GM20000 (cell line): ENCODE results near the gene VCAN.

Source experiments
- DNase-seq: peaks from one replicate; pipeline ENCODE4 v3.0.0; 2012; ENCODE audit warnings: low spot score
- TF ChIP-seq, protein P1 (sequence below): IDR thresholded peaks from 2 replicates; pipeline ENCODE4 v1.5.1; 2012; ENCODE audit warnings: mild to moderate bottlenecking, control low read depth; ENCODE audit errors: extremely low read depth, missing control alignments

VCAN gene

DNA sequence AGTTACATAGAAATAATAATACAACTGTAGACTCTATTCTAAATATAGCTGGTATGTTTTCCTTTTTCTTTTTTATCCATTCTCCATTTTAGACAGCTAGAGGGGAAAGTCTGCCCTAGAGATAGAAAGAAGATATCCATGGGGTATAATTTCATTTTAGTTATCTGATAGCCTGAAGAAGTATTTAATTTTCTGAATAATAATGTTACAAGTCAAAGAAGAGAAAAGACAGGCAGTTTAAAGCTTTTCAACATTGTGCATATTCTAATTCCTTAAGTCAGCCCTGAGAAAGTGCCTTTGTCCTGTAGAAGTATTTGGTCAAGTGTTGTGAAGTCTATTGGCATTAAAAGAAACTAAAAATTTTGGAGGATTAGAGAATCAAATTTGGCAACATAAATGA is 2.5 kb upstream of the VCAN start:
- TF ChIP-seq, protein P1, sequence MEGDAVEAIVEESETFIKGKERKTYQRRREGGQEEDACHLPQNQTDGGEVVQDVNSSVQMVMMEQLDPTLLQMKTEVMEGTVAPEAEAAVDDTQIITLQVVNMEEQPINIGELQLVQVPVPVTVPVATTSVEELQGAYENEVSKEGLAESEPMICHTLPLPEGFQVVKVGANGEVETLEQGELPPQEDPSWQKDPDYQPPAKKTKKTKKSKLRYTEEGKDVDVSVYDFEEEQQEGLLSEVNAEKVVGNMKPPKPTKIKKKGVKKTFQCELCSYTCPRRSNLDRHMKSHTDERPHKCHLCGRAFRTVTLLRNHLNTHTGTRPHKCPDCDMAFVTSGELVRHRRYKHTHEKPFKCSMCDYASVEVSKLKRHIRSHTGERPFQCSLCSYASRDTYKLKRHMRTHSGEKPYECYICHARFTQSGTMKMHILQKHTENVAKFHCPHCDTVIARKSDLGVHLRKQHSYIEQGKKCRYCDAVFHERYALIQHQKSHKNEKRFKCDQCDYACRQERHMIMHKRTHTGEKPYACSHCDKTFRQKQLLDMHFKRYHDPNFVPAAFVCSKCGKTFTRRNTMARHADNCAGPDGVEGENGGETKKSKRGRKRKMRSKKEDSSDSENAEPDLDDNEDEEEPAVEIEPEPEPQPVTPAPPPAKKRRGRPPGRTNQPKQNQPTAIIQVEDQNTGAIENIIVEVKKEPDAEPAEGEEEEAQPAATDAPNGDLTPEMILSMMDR: no peak
- no peak for DNase-seq

DNA sequence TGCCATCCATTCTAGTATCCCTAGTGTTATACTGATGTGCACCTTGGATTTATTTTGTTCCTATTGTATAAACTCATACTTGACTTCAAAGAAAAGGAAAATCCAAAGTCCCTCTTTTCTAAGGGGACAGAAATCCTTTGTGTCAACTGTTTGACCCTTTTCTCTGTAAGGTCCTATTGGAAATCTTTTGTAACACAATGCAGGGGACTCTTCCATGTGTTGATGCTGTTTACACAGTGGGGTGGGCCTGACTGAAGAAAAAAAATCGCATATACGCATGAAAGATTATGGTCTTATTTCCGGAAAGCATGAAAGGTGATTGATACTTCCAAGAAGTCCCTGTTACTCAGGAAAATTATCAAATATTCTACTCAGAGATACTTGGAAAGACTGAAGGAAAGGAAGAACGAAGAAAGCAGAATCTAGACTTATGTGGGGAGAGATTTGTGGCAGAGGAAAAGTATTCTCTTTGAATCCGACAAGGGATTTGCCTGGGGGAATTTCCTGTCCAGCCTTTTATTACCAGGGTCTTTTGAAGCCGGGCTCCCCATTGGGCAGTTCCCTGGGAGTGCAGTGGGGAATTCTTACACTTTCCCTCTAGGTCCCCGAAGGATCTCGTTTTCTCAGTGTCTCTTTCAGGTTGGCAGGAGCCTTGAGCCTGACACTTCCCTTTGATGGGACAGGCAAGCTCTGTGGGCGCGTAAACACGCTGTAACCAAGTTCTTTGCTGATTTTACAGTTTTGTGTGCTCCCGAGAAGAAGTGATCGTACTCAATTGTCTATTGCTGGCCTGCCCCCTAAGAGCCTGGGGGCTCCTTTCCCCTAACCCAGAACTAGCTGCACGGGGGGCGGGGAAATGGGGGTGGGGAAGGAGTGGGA is 779 bp upstream of the VCAN start:
- peak; percentile 46 for DNase-seq
- TF ChIP-seq, protein P1: no peak

DNA sequence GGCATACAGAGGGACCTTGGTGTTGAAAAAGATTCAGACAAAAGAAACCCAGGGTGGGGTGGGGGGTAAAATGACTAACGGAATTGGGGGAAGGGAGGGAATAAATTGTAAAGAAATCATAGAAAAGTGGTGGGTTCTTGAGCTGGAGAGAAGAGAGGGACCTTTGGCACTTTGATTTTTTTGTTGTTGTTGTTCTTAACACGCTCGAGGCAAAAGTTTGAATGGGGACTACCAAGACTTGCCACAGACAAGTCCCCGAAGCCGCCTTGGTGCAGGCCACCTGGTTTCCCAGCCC is 616 bp downstream of the VCAN start:
- DNase-seq: no peak
- TF ChIP-seq, protein P1: no peak

DNA sequence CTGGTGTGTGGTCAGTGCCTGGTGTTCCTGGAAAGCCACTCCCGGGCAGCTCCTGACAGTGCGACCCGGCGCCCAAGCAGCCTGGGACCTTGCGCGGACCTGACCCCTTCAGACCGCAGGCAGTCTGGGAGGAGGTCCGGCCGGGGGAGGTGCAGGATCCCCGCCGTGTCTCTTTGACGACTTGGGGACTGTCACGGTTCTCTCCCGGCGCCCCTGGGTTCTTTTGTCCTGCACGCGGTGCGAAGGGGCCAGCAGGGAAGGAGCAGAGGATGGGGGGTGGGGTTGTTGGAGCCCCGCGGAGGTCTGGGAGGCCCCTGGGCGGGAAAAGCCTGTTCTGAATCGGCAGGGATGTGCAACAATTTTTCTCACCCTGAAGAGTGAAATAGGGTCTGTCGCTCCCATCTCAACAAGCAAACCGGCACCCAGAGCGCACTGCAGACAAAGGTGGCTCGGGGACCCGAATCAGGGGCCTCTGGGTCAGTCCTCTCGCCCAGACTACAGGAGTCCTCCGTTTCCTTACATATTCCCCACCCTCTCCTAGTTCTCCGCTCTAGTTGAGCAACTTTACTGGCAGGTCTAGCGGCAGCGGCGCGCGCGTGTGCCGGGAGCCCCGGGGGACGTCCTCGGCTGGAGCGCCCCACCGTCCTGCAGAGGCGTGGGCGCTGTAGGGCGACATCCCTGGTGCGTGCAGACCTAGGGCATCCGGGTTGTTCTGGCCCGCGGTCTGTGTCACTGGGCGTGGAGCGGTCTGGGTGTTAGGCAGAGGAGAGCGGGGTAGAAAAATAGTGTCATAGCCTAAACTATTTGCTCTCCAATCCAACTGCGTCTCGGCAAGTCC is 1.2 kb downstream of the VCAN start:
- peak; percentile 62 for DNase-seq
- TF ChIP-seq, protein P1: no peak

DNA sequence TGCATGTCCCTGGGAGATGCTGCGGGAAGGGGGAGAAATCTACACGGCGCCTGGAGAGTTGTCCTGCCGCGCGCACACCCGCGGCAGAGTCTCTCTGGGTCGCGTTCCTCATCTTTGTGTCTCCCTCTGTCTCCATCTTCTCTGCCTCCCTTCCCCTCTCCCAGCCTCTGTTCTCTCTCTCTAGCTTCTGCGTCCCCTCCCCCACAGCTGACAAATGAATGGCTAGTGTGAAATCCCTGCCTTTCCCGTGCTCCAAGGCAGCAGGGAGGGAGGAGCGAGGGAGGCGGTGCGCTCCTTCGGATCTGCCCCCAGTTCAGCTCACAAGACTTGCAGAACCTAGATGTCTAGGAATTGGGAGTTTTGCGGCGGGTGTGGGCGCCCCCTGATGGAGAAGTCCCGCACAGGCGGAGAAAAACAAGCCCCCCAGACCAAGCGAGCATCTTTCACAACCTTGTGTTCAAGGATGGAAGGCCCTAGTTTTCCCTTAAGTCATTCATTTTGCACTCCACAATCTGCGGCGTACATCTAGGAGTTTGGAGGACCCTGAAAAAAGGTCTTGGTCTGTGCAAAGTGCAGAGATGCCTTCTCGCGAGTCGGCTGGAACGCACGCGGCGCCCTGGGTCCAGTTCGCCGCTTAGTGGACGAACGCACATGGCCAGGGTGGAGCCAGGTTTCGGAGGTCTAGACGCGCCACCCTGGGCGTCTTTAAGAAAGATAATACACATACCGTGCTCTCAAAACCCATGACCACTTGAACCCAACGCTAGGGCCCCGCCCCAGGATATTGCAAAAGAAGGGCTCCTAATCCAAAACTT is 2.0 kb downstream of the VCAN start:
- TF ChIP-seq, protein P1: peak; percentile 75
- peak; percentile 88 for DNase-seq

DNA sequence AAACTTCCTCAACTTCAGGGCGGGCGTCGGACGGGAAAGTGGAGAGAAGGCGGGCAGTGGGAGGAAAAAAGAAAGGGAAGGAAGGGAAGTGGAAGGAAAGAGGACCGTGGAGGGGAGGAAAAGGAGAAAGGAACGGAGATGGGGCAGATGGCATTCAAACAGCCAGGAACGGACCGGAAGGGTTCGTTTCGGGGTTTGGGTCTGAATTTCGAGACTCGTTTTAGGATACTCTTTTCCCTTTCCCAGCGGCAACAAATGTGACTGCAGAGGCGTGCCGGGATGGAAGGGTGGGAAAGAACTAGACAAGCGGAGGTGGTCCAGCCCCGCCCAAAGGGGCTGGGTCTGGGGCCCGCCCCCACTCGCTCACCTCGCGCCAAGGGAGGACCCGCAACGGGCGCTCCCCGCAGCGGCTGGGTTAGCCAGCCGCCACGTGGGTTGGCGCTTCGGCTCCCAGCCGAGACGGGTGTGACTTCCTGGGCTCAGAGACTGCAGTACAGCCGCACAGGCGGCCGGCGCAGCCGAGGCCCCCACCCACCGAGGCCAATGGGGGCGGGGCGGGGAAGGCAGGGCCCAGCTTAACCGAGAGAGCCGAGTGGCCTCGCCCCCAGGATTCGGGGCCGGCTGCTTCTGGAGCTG is 2.7 kb downstream of the VCAN start:
- TF ChIP-seq, protein P1: no peak
- peak; percentile 77 for DNase-seq
